Mesothelial cell of epicardium (in vitro differentiated cells): Measurements from ENCODE around the gene CRISPLD2. TPM values are rescaled to one million over a fixed set of nuclear protein-coding genes. Genes with fewer than 3 reads are reported as not detected.

Source experiments
- DNase-seq, 2 experiments: peaks; one replicate each; pipeline ENCODE4 v3.0.0; 2021; ENCODE audit warnings: low spot score in 2 of 2; ENCODE audit not compliant: unreplicated experiment in 2 of 2
- H3K27ac Mint-ChIP-seq: 2 replicates; pipeline ENCODE4 v1.8.0; 2021; ENCODE audit warnings: mixed read lengths
- H3K27me3 Mint-ChIP-seq: 2 replicates; pipeline ENCODE4 v1.8.0; 2021; ENCODE audit warnings: low read depth, mixed read lengths
- H3K36me3 Mint-ChIP-seq: 2 replicates; pipeline ENCODE4 v1.8.0; 2021; ENCODE audit warnings: mixed read lengths
- H3K4me1 Mint-ChIP-seq: 2 replicates; pipeline ENCODE4 v1.8.0; 2021; ENCODE audit warnings: mixed read lengths
- H3K4me3 Mint-ChIP-seq: 2 replicates; pipeline ENCODE4 v1.8.0; 2021; ENCODE audit warnings: mild to moderate bottlenecking, moderate library complexity, mixed read lengths
- H3K9me3 Mint-ChIP-seq: 2 replicates; pipeline ENCODE4 v1.8.0; 2021; ENCODE audit warnings: mixed read lengths
- CTCF ChIP-seq: fragments of 200-600 bp; sonication (generic); IDR thresholded peaks from one replicate; pipeline ENCODE4 v1.5.0; 2021; ENCODE audit warnings: antibody characterized with exemption; ENCODE audit not compliant: unreplicated experiment
- total RNA-seq: library from RNA; stranded (reverse); gene quantifications from 3 replicates; pipeline ENCODE4 v1.2.1, GENCODE V29; 2021

The CRISPLD2 gene
- total RNA-seq, 1 donor from 2014 or later: 80.1 TPM

DNA sequence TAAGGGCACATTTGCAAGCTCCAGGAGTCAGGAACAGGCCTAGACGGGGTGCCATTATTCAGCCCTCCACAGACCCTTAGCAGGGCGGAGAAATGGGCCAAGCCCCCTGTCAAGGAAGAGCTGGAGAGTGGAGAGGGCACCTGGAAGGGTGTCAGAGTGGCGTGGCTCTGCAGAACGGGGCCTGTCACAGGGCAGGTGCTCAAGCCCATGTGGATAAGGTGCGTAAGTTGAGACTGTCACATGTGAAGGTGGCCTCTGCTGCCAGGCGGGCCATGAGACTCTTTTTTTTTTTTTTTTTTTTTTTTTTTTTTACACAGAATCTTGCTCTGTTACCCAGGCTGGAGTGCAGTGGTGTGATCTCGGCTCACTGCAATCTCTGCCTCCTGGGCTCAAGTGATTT lies 12.0 kb upstream of the CRISPLD2 start:
- Mint-ChIP-seq H3K36me3 (no peaks in the 10 kb centered on the region), H3K4me3 (no peak overlapping the region), H3K27me3 (peaks cover under 1% of the 10 kb centered on the region), H3K27ac (no peak overlapping the region), H3K9me3 (no peaks in the 10 kb centered on the region), H3K4me1 (peaks cover 7% of the 10 kb centered on the region)
- TF ChIP-seq CTCF: no peak
- DNase-seq: no peak

DNA sequence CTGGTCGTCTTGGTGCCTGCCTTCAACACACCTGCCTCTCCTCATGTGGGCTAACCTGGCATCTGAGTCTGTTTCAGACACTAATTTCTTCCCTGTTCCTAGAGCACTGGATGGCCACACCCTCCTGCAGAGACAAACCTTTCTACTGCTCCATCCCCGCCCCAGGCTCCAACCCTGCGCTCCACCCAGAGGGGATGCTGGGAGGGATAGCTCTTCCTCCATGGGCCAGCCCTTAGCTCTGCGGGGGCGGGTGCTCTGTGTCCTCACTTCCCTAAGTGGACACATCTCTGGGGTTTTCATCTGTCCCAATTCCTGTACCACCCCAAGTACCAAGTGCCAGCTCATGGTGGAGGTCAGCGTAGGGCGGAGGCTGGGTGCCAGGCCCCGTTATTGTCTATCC lies 11.0 kb upstream of the CRISPLD2 start:
- H3K9me3 Mint-ChIP-seq: no peaks in the 10 kb centered on the region
- H3K27ac Mint-ChIP-seq: no peak overlapping the region
- no peak for DNase-seq
- TF ChIP-seq CTCF: no peak
- H3K4me1 Mint-ChIP-seq: peaks cover 7% of the 10 kb centered on the region
- no peak overlapping the region for H3K4me3 Mint-ChIP-seq
- H3K27me3 Mint-ChIP-seq: peaks cover 5% of the 10 kb centered on the region
- H3K36me3 Mint-ChIP-seq: no peaks in the 10 kb centered on the region

DNA sequence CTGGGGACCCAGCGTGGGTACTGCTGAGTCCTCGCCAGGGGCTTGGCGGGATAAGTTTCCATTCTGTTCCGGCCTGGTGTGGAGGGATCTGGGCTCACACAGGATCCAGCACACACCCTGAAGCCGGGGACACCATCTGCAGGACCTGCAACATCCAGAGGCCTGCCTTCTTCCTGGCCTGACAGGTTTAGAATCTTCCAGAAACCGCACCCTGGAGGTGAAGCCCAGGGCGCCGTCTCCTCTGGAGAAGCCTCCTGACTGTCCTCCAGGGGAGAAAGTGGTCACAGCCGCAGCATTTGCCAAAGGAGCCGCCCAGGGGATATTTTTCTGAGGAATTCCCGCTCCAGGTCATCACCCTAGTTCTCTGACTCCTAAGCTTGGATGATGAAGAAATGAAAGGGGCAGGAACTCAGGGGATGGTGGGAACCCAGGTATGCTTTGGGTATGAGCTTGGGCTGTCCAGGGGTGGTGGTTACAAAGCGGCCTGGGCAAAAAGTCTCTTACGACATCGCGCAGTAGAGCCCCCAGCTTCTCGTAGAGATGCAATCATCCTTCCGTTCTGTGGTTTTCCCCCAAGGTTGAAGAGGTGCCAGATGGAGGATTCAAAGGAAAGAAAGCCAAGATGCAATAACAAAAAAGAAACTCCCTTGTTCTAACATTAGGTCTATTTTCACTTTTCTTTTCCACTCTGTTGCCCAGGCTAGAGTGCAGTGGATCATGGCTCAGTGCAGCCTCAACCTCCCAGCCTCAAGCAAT lies 9.1 kb upstream of the CRISPLD2 start:
- H3K27me3 Mint-ChIP-seq: peaks cover 9% of the 10 kb centered on the region
- no peaks in the 10 kb centered on the region for H3K9me3 Mint-ChIP-seq
- peaks cover 7% of the 10 kb centered on the region for H3K4me1 Mint-ChIP-seq
- no peak for DNase-seq
- no peaks in the 10 kb centered on the region for H3K36me3 Mint-ChIP-seq
- no peak for TF ChIP-seq CTCF
- no peak overlapping the region for H3K4me3 Mint-ChIP-seq
- H3K27ac Mint-ChIP-seq: no peak overlapping the region

DNA sequence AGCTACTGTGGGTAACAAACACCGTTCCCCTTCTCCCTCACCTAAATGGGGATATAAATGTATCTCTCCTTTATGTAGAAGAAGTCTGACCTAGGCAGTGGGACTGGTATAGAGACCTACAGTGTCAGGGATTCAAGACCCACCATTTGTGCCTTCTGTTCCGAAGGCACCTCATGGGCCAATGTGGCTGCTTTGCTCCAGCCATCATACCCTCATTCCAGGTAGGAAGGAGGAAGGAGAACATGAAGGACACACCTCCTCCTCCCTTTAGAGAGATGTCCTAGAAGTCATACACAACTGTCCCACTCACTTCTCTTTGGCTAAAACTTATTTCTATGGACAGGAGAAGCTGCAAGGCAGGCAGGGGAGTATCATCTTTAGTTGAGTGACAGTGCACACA lies 8.3 kb upstream of the CRISPLD2 start:
- no peak overlapping the region for H3K27ac Mint-ChIP-seq
- DNase-seq: no peak
- no peak overlapping the region for H3K4me3 Mint-ChIP-seq
- H3K27me3 Mint-ChIP-seq: peaks cover 9% of the 10 kb centered on the region
- H3K9me3 Mint-ChIP-seq: no peaks in the 10 kb centered on the region
- peaks cover 3% of the 10 kb centered on the region for H3K4me1 Mint-ChIP-seq
- no peak for TF ChIP-seq CTCF
- no peaks in the 10 kb centered on the region for H3K36me3 Mint-ChIP-seq

DNA sequence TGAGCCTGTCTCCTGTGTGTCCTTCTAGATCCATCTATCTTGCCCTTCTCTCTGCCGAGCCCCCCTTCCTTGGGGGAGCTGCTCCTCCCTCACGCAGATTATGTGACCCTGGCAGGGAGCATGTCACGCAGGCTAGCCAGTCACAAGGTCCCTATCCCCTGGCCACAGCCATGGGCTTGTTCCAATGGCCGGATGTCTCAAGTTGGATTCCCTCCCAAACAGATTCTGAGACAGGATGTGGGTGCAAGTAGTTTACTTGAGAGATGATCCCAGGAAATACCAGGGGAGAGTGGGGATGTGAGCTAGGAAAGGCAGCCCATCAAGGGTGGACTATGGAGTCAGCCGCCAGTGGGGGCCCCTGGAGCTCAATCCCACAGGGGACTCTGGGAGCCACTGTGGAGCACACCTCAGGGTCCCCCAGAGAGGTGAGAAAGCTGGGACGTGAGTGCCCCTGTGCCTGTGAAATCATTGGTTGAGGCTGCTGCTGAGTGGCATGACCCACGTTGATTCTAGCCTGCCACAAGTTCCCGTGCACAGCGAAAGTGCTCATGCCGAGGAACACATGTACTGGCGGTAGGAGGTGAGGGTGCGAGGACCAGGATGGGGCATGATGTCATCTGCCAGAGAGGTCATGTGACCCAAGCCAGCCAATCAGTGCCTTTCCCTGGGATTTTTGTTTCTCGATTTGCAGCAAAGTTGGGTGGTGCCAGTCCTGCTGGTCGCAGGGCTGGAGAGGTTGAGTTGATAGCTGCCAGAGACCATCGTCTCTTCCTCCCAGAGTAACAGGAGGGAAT lies 6.4 kb upstream of the CRISPLD2 start:
- H3K4me1 Mint-ChIP-seq: no peaks in the 10 kb centered on the region
- DNase-seq: no peak
- H3K36me3 Mint-ChIP-seq: no peaks in the 10 kb centered on the region
- H3K9me3 Mint-ChIP-seq: no peaks in the 10 kb centered on the region
- no peak overlapping the region for H3K4me3 Mint-ChIP-seq
- TF ChIP-seq CTCF: no peak
- no peak overlapping the region for H3K27ac Mint-ChIP-seq
- peaks cover 9% of the 10 kb centered on the region for H3K27me3 Mint-ChIP-seq
